Suprapubic skin (tissue), 4 donors: ENCODE data around the gene NCOA6. TPM values are rescaled to one million over a fixed set of nuclear protein-coding genes. Genes with fewer than 3 reads are reported as not detected.
A peak's percentile ranks its signal among the peaks of the same experiment; 100 is the strongest.

Experiments used
- DNase-seq, 2 donors: peaks; one replicate each; pipeline ENCODE4 v3.0.0-alpha.2; 2019; ENCODE audit warnings: low spot score in 2 of 2
- H3K27ac ChIP-seq: fragments of 200-600 bp; sonication (generic); one replicate; pipeline ENCODE4 v1.5.1; 2019
- H3K27me3 ChIP-seq: fragments of 200-600 bp; sonication (generic); one replicate; pipeline ENCODE4 v1.5.1; 2019
- H3K36me3 ChIP-seq: fragments of 200-600 bp; sonication (generic); one replicate; pipeline ENCODE4 v1.5.1; 2019
- H3K4me1 ChIP-seq: fragments of 200-600 bp; sonication (generic); one replicate; pipeline ENCODE4 v1.5.1; 2019
- H3K4me3 ChIP-seq: fragments of 200-600 bp; sonication (generic); one replicate; pipeline ENCODE4 v1.5.1; 2019; ENCODE audit warnings: mild to moderate bottlenecking
- H3K9me3 ChIP-seq: fragments of 200-600 bp; sonication (generic); one replicate; pipeline ENCODE4 v1.5.1; 2019
- CTCF ChIP-seq, 2 donors: fragments of 200-600 bp in 1 of 2; fragments of 450-650 bp in 1 of 2; sonication (generic) in 1 of 2; IDR thresholded peaks; one replicate each; pipeline ENCODE4 v1.5.1; 2016 to 2019; ENCODE audit warnings: antibody characterized with exemption in 2 of 2, mild to moderate bottlenecking in 1 of 2, moderate library complexity in 1 of 2
- EP300 ChIP-seq: sonication (generic); formaldehyde crosslinking; IDR thresholded peaks from one replicate; pipeline ENCODE4 v1.6.1; 2017; ENCODE audit warnings: antibody characterized with exemption
- POLR2A ChIP-seq, 2 donors: fragments of 450-650 bp; IDR thresholded peaks; one replicate each; pipeline ENCODE4 v1.6.1; 2017; ENCODE audit warnings: antibody characterized with exemption in 2 of 2, mild to moderate bottlenecking in 2 of 2, moderate library complexity in 2 of 2
- POLR2AphosphoS5 ChIP-seq, 3 donors: sonication (generic); formaldehyde crosslinking; IDR thresholded peaks; one replicate each; pipeline ENCODE4 v1.6.1; 2017; ENCODE audit warnings: antibody characterized with exemption in 3 of 3
- WGBS: methylation state at CpG from one replicate; pipeline ENCODE4 v1.1.5; 2018; 5-methylcytosine and 5-hydroxymethylcytosine counted together
- total RNA-seq, 4 donors: library from RNA; depleted of rRNA; stranded (reverse); fragments of >200 nt; gene quantifications; one replicate each; pipeline ENCODE4 v1.1.0, GENCODE V29; 2016

The NCOA6 gene
- total RNA-seq, 4 donors from 2014 or later: 27.7 to 48.4 (median 40.5) TPM

- DNase-seq: no peak
- TF ChIP-seq CTCF (IDR thresholded peaks at IDR 0.05): no peak
- TF ChIP-seq POLR2A (IDR thresholded peaks at IDR 0.05): no peak
- TF ChIP-seq EP300: no peak
- no peak for TF ChIP-seq POLR2AphosphoS5 (IDR thresholded peaks at IDR 0.05)
- Histone ChIP-seq H3K27ac (no peak overlapping the region), H3K27me3 (no peaks in the 10 kb centered on the region), H3K4me1 (peaks cover 15% of the 10 kb centered on the region), H3K4me3 (no peak overlapping the region), H3K36me3 (no peaks in the 10 kb centered on the region), H3K9me3 (no peaks in the 10 kb centered on the region)
Measured at GRCh38 chr20:34680586-34681175, 144.8 kb downstream of the NCOA6 start.

DNA sequence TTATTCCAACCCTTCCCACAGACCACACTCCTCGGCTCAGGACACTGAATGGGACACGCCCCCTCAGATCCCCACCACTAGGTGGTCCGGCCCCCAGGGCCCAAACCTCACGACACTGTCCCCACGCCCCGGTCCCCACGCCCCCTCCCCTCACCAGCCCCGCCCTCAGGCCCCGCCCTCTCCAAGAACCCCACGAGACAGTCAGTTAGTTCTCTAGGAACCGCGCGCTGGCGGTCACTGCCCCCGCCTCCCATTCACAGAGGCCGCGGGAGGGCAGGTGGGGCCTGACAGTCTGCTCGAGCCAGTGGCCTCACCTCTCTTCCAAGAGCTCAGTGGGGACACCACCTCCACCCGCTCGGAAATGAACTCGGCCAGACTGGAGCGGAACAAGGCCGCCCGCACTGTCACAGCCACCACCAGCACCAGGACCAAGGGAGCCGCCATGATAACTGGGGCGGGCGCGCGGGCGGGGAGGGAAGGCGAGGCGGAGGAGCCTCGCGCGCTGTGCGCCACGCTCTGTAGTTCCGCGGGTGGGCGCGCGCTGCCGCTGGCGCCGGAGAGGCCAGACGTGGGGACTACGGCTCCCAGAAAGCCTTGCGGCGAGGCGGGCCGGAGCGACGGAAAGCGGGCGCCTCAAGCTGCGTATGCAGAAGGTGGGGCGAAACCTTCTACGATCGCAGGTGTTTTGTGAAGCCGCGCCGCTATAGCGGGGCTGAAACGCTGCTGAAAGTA lies 148.6 kb downstream of the NCOA6 start, which contains the start of gene PIGU:
Gene PIGU (minus strand): TSS at position 451 of the 732 bp plus-strand sequence. CDS start 7 bp downstream, at position 444.
- WGBS: 2% methylated on average over 40 of the region's 64 CpGs
- Histone ChIP-seq H3K4me3 (peak within 1 kb of the TSS; percentile 90), H3K9me3 (no peaks in the 10 kb centered on the region), H3K36me3 (no peaks in the 10 kb centered on the region), H3K27me3 (no peaks in the 10 kb centered on the region), H3K4me1 (peaks cover 17% of the 10 kb centered on the region), H3K27ac (peak within 1 kb of the TSS; percentile 65)
- no peak for TF ChIP-seq EP300
- TF ChIP-seq CTCF (IDR thresholded peaks at IDR 0.05): peak in 1 of 2 donors; percentile 31
- TF ChIP-seq POLR2A (IDR thresholded peaks at IDR 0.05): no peak
- peak in 2 of 3 donors; percentile 80 to 82 for TF ChIP-seq POLR2AphosphoS5 (IDR thresholded peaks at IDR 0.05)
- DNase-seq: peak; percentile 95 to 96

GRCh38 chr20:34675993-34676641 lies 149.3 kb downstream of the NCOA6 start:
- no peak for DNase-seq
- H3K4me1 ChIP-seq: peaks cover 17% of the 10 kb centered on the region
- H3K9me3 ChIP-seq: no peaks in the 10 kb centered on the region
- 0% methylated on average over 14 of the region's 14 CpGs for whole genome bisulfite sequencing
- H3K36me3 ChIP-seq: no peaks in the 10 kb centered on the region
- peak overlapping the region; percentile 65 for H3K27ac ChIP-seq
- H3K4me3 ChIP-seq: peak overlapping the region; percentile 90
- no peak for TF ChIP-seq EP300
- TF ChIP-seq POLR2A (IDR thresholded peaks at IDR 0.05): no peak
- TF ChIP-seq CTCF (IDR thresholded peaks at IDR 0.05): no peak
- TF ChIP-seq POLR2AphosphoS5 (IDR thresholded peaks at IDR 0.05): no peak
- H3K27me3 ChIP-seq: no peaks in the 10 kb centered on the region

DNA sequence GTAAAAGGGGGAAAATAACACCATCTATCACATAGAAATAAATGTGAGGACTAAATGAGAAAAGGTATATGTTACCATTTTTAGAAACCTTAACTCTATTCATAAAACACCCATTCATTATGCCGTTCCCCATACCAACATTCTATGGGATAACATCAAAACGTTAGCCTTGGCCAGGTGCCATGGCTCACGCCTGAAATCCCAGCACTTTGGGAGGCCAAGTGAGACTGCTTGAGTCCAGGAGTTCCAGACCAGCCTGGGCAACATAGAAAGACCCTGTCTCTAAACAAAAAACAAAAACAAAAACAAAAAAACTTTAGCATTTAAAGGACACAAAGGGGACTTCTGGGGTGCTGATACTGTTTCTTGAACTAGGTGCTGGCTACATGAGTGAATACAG lies 149.9 kb downstream of the NCOA6 start:
- Histone ChIP-seq H3K4me3 (no peak overlapping the region), H3K4me1 (peaks cover 17% of the 10 kb centered on the region), H3K27ac (no peak overlapping the region), H3K9me3 (no peaks in the 10 kb centered on the region), H3K36me3 (no peaks in the 10 kb centered on the region), H3K27me3 (no peaks in the 10 kb centered on the region)
- 15% methylated on average over 3 of the region's 3 CpGs for WGBS
- DNase-seq: no peak
- no peak for TF ChIP-seq EP300
- TF ChIP-seq POLR2AphosphoS5 (IDR thresholded peaks at IDR 0.05): no peak
- TF ChIP-seq CTCF (IDR thresholded peaks at IDR 0.05): no peak
- TF ChIP-seq POLR2A (IDR thresholded peaks at IDR 0.05): no peak

- WGBS: 90% methylated on average over 5 of the region's 5 CpGs
- H3K27me3 ChIP-seq: no peaks in the 10 kb centered on the region
- no peak overlapping the region for H3K27ac ChIP-seq
- no peak for DNase-seq
- H3K9me3 ChIP-seq: no peaks in the 10 kb centered on the region
- peaks cover 17% of the 10 kb centered on the region for H3K4me1 ChIP-seq
- H3K4me3 ChIP-seq: no peak overlapping the region
- TF ChIP-seq EP300 (no peak), POLR2A (IDR thresholded peaks at IDR 0.05) (no peak), CTCF (IDR thresholded peaks at IDR 0.05) (no peak)
- H3K36me3 ChIP-seq: no peaks in the 10 kb centered on the region
Measured at GRCh38 chr20:34673412-34673811, 152.0 kb downstream of the NCOA6 start.
